Cardiac septum (tissue), 1 donor: ENCODE data around the gene PTF1A. TPM values are rescaled to one million over a fixed set of nuclear protein-coding genes. Genes with fewer than 3 reads are reported as not detected.

Source experiments
- DNase-seq: peaks from one replicate; pipeline ENCODE4 v3.0.0-alpha.2; 2020; ENCODE audit warnings: low spot score
- intact Hi-C: fragments of 100-400 bp; cut with DNase I; formaldehyde crosslinking; loops from one replicate; pipeline ENCODE4 v1.14.0; 2022
- total RNA-seq: library from RNA; stranded (reverse); fragmentation: NEBNext Ultra II Directional; extraction: Animal tissue kit (Norgen Biotek cat#: 25700); gene quantifications from one replicate; pipeline ENCODE4 v1.2.1, GENCODE V29; 2021
- donor health status: DM: no; HTN: no; CAD: no.

Gene PTF1A
- total RNA-seq, 1 donor from 2014 or later, result not detected

- intact Hi-C loops, result no loop called here
Measured at GRCh38 chr10:23174977-23175512, 17.1 kb upstream of the PTF1A start.

GRCh38 chr10:23186178-23186577 is 5.9 kb upstream of the PTF1A start:
- DNase-seq, result no peak
- intact Hi-C loops, result no loop called here

More at GRCh38 chr10:23174977-23175512, 17.1 kb upstream of the PTF1A start:
- DNase-seq, result no peak

- intact Hi-C loops, result no loop called here
- no peak for DNase-seq
Measured at GRCh38 chr10:23186697-23187096, 5.4 kb upstream of the PTF1A start.

DNA sequence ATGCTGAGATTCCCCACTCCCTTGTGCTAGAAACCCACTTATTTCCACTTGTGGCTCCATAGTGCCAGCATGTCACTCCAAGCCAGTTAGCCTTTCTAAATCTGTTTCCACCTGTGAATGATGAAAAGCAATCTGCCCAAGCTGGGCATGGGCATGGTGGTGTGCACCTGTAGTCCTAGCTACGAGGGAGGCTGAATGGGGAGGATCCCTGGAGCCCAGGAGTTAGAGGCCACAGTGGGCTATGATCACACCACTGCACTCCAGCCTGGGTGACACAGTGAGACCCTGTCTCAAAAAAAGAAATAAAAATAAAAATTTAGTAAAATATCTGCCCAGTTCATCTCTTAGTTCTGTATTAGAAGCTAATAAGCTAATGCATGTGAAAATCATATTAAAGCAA is 5.0 kb upstream of the PTF1A start:
- intact Hi-C loops, result no loop called here
- no peak for DNase-seq

GRCh38 chr10:23189024-23189423 is 3.1 kb upstream of the PTF1A start:
- DNase-seq, result no peak
- intact Hi-C loops, result no loop called here

GRCh38 chr10:23190872-23191763 is 994 bp upstream of the PTF1A start:
- intact Hi-C loops, result no loop called here
- DNase-seq, result no peak

DNA sequence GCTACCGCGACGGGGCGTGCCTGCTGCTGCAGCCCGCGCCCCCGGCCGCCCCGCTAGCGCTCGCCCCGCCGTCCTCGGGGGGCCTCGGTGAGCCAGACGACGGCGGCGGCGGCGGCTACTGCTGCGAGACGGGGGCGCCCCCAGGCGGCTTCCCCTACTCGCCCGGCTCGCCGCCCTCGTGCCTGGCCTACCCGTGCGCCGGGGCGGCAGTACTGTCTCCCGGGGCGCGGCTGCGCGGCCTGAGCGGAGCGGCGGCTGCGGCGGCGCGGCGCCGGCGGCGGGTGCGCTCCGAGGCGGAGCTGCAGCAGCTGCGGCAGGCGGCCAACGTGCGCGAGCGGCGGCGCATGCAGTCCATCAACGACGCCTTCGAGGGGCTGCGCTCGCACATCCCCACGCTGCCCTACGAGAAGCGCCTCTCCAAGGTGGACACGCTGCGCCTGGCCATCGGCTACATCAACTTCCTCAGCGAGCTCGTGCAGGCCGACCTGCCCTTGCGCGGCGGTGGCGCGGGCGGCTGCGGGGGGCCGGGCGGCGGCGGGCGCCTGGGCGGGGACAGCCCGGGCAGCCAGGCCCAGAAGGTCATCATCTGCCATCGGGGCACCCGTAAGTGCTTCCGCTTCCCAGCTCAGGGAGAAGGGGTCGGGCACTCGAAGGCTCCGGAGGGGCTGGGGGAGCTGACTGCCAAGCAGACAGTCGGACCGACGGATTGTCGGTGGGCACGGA is 761 bp downstream of the PTF1A start:
- no peak for DNase-seq
- intact Hi-C loops, result no loop called here

GRCh38 chr10:23193435-23194074 is 1.4 kb downstream of the PTF1A start:
- intact Hi-C loops, result no loop called here
- no peak for DNase-seq

DNA sequence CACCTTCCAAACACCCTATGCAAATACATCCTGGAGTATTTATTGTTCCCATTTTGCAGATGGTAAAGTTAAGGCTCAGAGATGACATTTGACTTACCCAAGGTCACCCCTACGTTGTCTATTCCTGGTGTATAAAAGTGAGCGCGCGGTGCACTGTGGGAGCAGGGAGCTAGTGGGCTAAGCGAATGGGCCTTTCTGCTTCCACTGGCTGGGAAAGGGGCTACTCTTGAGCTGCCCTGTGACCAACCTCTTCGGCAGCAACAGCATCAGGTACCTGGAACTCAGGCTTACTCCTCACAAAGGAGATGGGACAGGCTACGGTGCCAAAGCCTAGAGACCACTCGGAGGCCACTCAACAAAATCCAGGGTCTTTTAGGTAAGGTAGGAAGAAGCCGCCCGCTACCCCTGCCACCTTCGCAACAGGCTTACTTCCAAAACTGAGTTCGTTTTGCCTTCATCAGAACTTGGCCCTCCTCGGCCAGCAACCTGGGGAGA is 2.4 kb downstream of the PTF1A start:
- intact Hi-C loops, result no loop called here
- DNase-seq, result no peak

DNA sequence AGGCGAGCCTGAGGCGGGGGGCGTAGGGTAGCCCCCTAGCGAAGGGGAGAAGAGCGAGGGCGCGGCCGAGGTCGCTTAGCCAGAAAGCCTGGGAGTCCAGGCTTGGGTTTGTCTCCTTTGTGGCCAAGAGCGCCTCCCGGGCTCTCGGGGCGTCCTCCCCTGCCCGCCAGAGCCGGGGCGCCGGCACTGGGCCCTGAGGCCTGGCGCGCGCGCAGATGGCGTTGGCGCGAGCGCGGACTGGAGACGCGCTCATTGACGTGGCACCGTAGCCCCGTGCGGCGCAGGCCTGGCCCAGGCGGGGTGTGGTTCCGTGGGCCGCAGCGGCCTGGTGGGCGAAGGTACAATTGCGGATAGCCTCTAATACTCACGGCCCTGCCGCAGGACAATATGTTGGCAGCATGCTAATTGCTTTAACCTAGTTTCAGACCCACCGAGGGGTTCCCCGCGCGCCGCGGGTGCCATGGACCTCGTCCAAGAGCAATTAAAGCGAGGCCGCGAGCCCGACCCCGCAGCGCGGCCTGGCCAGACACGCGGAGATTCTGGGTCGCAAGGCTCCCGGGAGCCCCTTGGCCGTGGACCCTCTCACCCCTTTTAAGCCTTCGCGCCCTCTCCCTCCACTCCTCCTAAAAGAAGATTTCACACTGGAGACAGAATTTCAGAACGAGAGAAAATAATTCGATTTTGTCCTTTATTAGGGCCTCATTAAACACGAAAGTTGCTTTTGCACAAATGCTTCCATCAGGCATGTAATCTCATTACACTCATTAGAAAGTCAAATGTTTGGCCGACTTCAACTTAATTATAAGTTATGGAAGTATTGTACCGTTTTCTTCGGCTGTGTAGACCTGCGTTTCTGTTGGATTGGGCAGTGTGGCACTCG is 3.1 kb downstream of the PTF1A start:
- intact Hi-C loops, result no loop called here
- no peak for DNase-seq

DNA sequence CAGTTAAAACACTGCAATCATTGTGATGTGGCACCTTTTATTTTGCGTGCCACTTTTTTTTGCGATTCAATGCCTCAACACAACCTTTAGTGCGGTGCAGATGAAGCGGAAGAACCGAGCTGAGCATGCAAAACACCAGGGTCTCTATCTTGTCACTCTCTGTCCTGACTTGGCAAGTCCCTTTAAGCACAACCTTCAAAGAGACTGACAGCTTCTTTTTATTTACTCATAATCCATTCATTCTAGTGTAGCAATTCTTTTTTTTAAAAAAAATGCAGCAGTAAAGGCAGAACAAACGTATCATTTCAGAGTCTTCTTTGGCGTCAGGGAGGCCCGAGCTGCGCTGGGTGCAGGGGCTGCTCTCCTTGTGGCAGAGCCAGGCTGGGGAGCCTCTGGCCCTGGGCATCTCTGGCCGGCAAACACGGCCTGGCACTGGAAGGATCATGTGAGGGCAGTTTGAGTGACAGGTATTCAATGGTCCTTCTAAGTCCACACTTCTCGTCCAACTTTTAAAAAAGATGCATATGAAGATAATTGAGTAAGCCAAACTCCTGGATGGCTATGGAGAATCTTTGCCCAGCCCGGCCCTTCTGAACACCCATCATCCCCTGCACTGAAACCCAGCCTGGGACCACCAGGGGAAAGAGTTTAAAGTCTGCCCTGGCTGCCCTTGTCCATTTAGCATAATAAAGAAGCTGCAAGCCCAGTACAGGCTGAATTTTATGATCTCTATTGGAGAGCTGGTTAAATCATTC is 3.9 kb downstream of the PTF1A start:
- intact Hi-C loops, result no loop called here
- no peak for DNase-seq

GRCh38 chr10:23196915-23197314 is 4.8 kb downstream of the PTF1A start:
- no peak for DNase-seq
- intact Hi-C loops, result no loop called here

DNA sequence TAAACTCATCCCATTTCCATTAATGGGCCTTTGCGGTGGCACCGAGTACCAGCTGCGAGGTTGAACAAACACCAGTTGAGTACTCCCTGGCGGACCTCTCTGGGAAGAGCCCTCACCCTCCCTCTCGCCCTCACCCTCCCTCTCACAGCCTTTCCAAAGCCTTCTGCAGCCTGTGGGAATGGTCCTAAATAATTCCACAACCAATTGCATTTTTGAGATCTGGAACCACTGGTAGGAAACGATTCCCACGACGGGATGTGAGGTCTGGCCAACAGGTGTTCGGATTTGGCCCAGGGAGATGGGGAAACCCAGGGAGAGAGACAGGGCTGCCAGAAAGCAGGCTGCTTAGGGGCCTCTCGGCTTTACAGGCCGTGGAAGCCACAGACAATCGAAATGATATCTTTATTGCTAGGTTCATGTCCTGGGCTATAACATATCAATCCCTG is 5.3 kb downstream of the PTF1A start:
- intact Hi-C loops, result no loop called here
- DNase-seq, result no peak

DNA sequence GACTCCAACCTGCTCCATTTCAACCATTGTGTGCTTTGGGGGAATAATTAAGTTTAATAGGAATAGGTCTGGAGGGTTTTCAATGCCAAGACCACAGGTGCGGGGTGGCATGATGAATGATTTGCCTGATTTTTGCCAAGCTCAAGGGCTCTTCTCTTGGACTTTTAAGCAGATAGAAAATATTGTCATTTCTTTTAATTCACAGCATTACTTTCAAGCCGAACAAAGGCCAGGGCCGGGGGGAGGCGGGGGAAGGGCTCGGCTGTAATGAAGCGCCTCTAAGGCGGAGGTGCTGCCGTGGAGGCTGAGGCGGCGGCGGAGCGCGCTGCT is 6.5 kb downstream of the PTF1A start:
- no peak for DNase-seq
- intact Hi-C loops, result no loop called here

DNA sequence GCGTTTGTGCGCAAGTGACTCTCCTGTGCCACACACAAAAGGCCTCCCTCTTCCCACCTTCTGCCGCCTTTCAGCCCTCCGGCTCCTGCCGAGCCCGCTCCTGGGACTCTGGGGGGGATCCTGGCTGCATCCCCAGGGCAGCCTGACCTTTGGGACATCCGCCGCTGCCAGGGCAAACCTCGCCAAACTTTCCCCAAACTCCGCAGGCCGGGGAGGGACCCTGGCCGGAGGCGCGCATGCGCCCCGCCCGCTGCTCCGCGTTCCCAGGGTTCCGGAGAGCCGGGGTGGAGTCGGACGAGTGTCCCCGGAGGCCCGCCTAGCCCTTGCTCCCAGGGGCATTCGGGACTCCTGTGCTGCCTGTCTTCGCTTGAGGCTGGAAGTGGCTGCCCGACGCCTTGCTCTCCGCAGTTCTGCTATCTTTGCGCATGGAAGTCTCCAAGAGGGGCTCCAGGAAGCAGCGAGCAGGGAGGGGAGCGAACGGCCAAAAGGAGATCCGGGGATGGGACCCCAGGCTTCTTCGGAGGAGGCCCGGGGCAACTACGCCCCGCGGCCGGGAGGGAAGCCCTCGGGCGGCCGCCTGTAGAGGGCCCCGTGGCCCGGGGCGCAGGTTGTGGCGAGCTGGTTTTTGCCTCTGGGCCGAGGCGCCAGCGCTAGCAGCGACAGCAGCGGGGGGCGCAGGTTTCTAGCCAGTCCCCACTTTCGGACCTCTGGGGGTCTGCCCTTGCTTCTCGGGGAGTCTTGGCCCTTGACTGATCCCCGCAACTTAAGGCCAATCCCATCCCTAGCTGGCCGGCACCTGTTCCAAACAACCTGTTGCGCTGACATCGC is 7.0 kb downstream of the PTF1A start:
- intact Hi-C loops, result no loop called here
- no peak for DNase-seq

GRCh38 chr10:23199768-23200511 is 7.8 kb downstream of the PTF1A start:
- intact Hi-C loops, result no loop called here

GRCh38 chr10:23200586-23200985 is 8.5 kb downstream of the PTF1A start:
- intact Hi-C loops, result no loop called here
- no peak for DNase-seq

More at GRCh38 chr10:23199768-23200511, 7.8 kb downstream of the PTF1A start:
- DNase-seq, result no peak
